GM18867 (cell line): Measurements from ENCODE around the gene NYAP2.

Experiments
- ATAC-seq: cut with Tn5 transposase; IDR thresholded peaks from one replicate; pipeline ENCODE4 v1.9.1; 2021; ENCODE audit warnings: mild to moderate bottlenecking, moderate library complexity; ENCODE audit not compliant: unreplicated experiment

NYAP2 gene

GRCh38 chr2:225615514-225615913, 216.0 kb downstream of the NYAP2 start:
- no peak for ATAC-seq

- no peak for ATAC-seq
Measured at GRCh38 chr2:225616372-225616771, 216.9 kb downstream of the NYAP2 start.

DNA sequence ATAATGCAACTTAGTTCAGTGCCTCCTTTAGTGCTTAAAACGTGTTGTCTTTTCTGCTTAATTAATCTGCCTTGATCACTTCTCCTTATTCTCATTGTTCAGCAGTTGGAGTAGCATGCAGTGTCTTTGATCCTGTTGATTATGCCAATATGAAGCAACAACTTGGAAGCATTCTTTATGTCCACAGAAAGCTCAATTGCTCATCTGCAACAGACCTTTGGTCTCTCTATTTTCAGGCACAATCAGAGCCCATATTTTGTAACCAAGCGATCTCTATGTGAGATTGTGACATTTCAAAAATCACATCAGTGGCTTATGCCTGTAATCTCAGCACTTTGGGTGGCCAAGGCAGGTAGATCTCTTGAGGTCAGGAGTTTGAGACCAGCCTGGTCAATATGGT, 217.3 kb downstream of the NYAP2 start:
- no peak for ATAC-seq

DNA sequence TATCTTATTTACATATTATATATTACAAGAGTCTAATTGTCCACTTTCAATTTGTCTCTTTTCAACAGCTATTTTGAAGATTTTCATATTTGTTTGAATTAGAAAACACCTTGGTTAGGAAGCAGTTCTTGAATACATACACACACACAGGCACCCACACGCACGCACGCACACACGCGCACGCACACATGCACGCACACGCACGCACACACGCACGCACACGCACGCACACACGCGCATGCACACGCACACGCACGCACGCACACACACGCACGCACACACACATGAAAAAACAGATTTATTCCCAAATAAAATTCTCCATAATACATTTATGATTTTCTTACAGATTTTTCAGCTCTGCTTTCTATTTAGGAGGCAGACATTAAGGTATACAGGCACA, 220.7 kb downstream of the NYAP2 start:
- ATAC-seq, result no peak

- ATAC-seq, result no peak
Measured at GRCh38 chr2:225630824-225631533, 231.5 kb downstream of the NYAP2 start.

DNA sequence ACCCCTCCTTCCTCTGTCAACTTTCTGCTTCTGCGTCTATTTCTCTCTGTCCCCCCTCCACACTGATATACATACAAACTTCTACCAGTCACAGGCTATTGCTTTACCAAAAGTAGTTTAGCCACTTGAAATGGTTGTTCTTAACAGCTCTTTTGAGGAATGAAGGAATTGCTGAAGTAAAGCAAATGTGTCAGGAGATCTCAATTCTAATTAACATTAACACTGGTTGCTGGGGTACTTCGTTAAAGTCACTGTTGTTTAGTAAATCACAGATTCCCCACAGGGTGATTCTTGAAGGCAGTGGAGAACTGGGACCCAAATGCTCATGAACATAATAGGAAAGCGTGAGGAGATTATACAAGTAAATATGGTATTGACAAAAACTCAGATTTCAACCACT, 232.8 kb downstream of the NYAP2 start:
- ATAC-seq, result no peak

DNA sequence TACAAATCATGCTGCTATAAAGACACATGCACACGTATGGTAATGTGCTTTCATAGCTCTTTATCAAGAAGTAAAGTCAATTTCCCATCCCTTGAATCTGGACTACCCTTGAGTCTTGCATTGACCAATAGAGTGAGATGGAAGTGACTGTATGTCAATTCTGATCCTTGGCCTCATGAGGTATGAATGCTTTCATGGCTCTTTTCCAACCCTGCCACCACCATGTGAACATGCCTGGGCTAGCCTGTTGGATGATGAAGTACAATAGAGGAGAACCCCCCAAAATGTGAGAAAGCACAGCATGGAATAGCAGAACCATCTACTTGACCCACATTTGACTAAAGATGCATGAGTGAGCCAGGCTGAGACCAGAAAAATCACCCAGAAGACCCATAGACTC, 237.0 kb downstream of the NYAP2 start:
- no peak for ATAC-seq

GRCh38 chr2:225637259-225637658, 237.7 kb downstream of the NYAP2 start:
- ATAC-seq, result no peak

DNA sequence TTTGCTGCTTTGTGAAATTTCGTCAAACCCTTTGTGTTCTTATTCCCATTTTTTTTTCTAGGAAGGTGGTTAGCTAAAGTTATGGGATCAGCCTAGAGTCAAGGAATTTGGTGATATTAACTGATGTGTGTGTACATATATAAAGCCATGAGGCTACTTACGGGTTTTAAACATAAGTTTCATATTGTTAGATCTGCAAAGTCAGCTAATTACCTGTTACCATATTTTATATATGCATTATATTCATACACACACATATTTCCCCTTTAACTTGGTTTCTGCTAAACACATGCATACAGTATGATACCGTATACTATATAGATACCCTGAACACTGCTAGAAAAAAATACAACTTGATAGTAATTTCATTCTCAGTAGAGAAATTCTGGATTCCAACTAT, 241.0 kb downstream of the NYAP2 start:
- ATAC-seq, result no peak

GRCh38 chr2:225649274-225649673, 249.8 kb downstream of the NYAP2 start:
- no peak for ATAC-seq

GRCh38 chr2:225650041-225650440, 250.5 kb downstream of the NYAP2 start:
- ATAC-seq, result no peak

DNA sequence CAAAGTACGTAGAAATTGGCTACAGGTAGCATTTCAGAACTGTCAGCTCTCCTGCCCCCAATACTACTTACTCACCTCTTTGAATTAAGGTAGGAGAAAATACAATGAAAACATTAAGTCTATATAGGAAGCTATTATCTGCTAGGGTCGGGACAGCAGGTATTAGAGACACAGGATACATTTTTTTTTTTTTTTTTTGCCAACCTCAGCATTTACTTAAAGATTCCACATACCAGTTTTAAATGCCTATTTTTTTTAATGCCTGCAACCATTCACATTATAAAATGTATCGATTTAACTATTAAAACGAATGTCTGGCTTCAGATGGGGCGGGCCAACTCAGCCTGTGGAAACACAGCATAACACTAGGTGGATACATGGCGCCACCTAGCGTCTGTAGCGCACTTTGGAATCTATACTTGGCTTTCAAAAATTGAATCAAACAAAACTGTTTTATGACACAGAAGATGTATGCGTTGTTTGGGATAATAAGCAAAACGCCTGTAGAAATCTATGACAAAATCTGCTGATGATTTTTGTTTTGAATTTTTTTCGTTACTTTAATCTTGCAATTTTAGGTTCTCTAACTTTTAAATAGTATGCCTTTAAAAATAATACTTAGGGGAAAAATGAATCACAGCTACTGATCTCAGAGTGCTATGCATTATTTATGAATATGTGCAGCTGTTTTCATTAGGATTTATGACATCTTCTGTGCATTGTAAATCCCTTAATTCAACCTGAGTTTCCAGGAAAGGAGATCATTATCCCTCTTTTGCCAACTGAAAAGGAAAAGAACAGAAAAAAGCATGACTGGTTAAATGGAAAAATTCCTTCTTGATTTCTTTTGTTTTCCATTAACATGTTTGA, 261.0 kb downstream of the NYAP2 start:
- ATAC-seq, result peak; percentile 86

DNA sequence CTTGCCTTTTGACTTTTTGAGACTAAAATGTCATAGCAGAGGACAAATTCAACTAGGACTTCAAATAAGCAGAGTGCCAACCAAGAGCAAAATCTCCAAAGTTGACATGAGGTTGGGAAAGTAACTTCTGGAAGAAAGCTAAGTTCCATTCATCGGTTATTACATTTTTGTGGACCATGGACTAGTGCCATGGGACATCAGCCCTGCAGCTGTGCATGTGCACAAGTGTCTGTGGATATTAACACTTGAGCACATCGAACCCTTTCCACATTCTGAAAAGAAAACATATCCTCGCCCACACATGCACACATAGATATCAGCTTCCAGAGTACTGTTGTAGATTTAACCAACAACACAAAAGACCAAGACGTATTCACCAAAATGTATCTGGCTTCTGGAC, 262.6 kb downstream of the NYAP2 start:
- no peak for ATAC-seq

- no peak for ATAC-seq
Measured at GRCh38 chr2:225667445-225667844, 267.9 kb downstream of the NYAP2 start.

DNA sequence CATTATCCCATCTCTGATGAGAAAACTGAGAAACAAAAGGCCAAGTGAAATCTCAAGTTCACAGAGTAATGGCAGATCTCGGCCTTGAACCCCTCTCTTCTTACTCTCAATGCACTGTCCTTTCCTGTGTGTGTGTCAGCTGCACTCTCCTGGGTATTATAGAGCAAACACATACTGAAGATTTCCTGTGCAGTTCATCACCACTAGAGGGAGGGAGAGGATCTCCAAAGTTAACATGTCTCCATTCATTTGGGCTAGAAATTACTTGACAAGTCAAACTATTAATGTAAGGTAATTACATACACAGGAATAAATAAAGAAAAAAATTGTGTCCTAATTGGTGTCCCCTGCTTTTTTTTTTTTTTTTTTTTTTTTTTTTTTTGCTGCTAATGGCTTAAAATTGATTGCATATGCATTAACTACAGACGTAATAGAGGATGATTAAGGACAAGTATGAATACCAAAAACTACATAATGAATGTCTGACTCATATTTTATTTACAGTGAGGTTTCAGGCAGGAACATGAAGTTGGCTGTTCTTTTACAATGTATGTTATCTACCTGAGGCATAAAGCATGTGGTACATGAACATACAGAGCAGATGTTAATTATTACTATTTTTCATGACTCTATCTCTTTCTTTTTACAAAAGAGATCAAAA, 269.2 kb downstream of the NYAP2 start:
- peak; percentile 95 for ATAC-seq

GRCh38 chr2:225670111-225670974, 270.8 kb downstream of the NYAP2 start:
- no peak for ATAC-seq

DNA sequence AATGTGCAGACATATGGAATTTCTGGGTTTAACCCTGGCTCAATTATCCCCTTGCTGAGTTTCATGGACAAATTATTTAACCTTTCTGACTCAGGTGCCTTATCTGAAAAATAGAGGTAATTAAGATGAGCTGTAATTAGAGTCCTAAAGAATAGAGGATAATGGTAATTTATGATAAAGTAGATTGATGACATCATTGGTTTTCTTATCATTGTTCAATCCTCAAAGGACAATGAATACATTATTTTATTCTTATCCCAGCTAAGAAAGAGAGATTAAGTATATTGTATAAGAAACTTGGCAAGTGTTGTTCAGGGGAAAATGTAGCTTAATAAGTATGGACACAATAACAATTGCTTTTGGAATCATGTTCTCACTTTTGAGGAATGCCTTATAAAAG, 279.3 kb downstream of the NYAP2 start:
- no peak for ATAC-seq

DNA sequence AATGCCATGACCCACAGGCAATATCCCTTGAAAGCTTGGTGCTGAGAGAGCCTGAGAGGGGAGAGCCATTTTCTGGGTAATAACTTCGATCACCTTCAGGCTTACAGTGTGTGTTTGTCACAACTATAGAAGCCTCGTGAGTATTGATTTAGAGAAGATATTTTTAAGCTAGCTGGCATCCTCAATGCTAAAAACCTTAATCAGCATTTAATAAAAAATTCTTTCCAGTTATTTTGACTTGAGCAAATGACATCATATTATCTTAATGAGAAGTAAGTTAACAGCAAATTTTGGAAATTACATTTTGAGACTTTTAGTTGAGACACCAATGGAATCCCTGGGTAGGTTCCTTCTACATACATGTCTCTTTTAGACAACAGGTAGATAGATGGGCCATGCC, 283.7 kb downstream of the NYAP2 start:
- no peak for ATAC-seq

DNA sequence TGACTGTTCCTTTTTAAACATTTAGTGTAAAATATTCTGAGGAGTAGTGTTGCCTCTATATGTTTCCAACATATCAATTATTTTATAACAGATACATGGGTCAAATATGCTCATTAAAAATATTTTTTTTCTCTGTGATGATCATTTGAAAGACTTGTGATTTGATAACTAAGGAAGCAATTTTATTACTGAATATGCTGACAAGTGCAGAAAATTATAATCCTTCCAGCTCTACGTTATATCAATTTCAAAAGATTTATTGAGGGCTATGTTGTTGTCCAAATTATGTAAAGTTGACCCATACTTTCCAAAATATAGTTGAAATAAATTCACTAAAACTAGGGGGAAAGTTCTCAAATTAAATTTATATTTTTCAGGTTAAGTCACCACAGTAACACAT, 290.6 kb downstream of the NYAP2 start:
- no peak for ATAC-seq

- no peak for ATAC-seq
Measured at GRCh38 chr2:225691711-225692110, 292.2 kb downstream of the NYAP2 start.

DNA sequence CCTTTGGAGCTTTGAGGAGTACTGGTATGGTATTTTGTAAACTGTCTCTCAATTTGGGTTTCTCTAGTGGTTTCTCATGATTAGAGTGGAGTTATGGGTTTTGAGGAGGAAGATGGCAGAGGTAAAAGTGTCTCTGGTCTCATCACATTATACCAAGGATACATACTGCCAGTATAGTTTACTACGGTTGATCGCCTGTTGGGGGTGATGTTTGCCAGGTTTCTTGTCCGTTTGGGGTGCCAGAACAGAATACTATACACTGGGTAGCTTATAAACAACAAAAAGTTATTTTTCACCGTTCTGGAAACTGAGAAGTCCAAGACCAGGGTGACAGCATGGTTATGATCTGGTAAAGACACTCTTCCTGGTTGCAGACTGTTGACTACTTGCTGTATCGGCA, 293.7 kb downstream of the NYAP2 start:
- no peak for ATAC-seq
